NB4 (cell line): Measurements from ENCODE around the gene LYPD6B.

Source experiments
- CTCF ChIP-seq: IDR thresholded peaks from one replicate; pipeline ENCODE4 v1.5.1; 2012; ENCODE audit warnings: low read depth, low read length
- MYC ChIP-seq: IDR thresholded peaks from 2 replicates; pipeline ENCODE4 v1.6.1; 2011; ENCODE audit warnings: low read depth, low read length
- POLR2A ChIP-seq: IDR thresholded peaks from 2 replicates; pipeline ENCODE4 v1.6.1; 2011; ENCODE audit warnings: mild to moderate bottlenecking; ENCODE audit not compliant: insufficient read length; ENCODE audit errors: extremely low read depth

DNA sequence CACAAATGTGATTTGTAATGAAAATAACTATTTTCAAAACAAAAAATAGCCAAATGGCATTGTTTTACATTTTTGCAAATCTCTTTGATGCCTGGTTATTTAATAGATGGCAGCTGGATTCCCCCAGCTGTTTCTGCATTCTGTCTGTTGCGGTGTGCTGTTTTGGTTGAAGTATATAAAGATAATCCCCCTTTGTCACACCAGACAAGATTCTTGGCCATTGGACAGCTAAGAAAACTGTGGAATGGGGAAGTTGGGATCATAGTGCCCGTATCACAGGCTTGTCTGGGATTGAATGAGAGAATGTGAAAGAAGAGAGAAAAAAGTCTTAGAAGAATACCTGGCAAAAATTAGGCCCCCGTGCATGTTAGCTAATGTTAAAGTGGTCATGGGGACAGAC is 19.5 kb upstream of the LYPD6B start:
- TF ChIP-seq CTCF (no peak), POLR2A (no peak), MYC (no peak)
